Activated T-helper 1 cell treated with Interleukin-2 at 50 U/mL for 16 hours (primary cell): ENCODE measurements around the gene ADPGK.
"Not testable (repeated sequence)": the region's sequence is repeated elsewhere in the genome, so short reads cannot be mapped to it uniquely, and the experiment has no call there.

Experiments used
- DNase-seq: peaks from one replicate; pipeline ENCODE4 v3.0.0-alpha.2; 2020; ENCODE audit warnings: low read depth

The ADPGK gene

GRCh38 chr15:72783640-72784455 lies at the start of gene ADPGK:
TSS of gene ADPGK (minus strand) at chr15:72783758. CDS start at chr15:72783691, 67 bp downstream.
- DNase-seq: peak; percentile 95

- no peak for DNase-seq
Measured at GRCh38 chr15:72827226-72827625, 43.7 kb upstream of the ADPGK start.

DNA sequence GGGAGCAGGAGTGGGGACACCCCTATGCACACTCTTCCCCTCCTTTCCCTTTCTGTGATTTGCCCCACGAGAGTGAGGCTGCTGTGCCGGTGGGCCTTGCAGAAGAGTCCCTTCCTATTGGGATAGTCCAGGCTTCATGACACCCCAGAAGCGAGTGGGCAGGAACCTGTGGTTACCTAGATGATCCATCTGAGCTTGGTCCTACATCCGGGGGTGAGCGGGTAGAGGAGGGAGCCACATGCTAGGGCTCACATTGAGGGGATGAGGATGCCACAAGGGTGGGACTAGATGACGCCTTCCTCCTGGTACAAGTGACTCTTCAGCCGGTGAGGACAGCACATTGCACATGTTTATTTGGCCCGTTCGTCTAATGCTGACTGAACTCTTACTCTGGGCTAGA lies 43.1 kb upstream of the ADPGK start:
- no peak for DNase-seq

GRCh38 chr15:72825829-72826228 lies 42.3 kb upstream of the ADPGK start:
- DNase-seq: no peak

GRCh38 chr15:72824781-72825180 lies 41.2 kb upstream of the ADPGK start:
- DNase-seq: no peak

- no peak for DNase-seq
Measured at GRCh38 chr15:72824112-72824511, 40.6 kb upstream of the ADPGK start.

DNA sequence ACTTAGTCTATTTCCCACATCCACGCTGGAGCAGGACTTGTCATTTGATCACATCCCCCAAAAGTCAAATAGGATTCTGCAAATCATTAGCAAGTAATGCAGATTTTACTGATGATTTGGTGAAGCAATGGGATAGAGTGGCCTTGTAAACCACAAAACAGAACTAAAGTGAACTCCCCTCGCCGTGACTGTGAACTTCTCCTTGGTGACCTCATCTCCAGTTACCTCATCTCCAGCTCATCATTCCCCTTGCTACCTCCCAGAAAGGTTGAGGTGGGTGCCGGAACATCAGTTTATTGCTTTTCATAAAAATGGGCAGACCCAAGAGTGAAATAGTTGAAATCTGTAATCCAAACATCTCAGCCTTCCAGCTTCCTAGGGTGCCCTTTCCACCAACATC lies 36.7 kb upstream of the ADPGK start:
- DNase-seq: no peak

DNA sequence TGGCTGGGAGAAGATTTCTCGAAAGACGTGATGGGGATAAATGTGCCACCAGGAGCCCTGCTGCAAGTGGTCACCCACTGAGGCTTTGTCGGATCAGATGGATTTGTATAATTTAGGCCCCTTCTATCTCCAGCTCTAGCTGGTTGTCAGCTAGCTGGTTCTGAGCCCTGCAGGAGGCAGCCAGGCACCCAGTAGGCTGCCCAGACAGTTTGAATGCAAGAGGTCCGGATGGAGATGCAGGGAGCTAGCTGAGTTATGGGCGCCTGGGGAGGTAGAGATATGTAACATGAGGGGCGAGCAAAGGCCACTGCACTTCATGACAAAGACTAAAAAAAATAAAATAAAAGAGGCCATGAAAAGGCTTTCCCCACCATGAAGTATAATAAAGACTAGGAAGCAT lies 35.1 kb upstream of the ADPGK start:
- no peak for DNase-seq

GRCh38 chr15:72813345-72814004 lies 29.9 kb upstream of the ADPGK start:
- no peak for DNase-seq

DNA sequence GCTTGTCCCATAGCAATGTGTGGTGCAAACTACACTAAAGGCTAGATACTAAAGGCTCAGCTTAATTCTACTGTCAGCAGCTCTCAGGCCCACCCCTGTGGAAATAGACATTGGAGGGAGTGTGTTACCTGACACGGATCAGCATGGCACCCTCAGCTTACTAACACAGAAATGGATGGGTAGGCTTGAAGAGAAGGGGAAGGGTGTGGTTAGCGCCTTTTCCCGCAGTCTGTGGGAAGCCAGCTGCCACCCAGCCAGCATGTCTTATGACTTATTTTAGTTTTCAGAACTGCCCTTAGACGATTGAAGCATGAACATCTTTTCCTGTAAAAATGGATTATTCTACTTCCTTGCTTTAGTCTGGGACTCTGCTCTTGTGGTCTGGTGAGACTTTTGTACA lies 25.8 kb upstream of the ADPGK start:
- no peak for DNase-seq

DNA sequence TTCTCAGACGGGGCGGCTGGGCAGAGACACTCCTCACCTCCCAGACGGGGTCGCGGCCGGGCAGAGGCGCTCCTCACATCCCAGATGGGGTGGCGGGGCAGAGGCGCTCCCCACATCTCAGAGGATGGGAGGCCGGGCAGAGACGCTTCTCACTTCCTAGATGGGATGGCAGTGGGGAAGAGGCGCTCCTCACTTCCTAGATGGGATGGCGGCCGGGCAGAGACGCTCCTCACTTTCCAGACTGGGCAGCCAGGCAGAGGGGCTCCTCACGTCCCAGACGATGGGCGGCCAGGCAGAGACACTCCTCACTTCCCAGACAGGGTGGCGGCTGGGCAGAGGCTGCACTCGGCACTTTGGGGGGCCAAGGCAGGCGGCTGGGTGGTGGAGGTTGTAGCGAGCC lies 23.8 kb upstream of the ADPGK start:
- not testable (repeated sequence) for DNase-seq

- DNase-seq: no peak
Measured at GRCh38 chr15:72803006-72803405, 19.4 kb upstream of the ADPGK start.

- no peak for DNase-seq
Measured at GRCh38 chr15:72801590-72802325, 18.2 kb upstream of the ADPGK start.

GRCh38 chr15:72800833-72801481 lies 17.4 kb upstream of the ADPGK start:
- no peak for DNase-seq

DNA sequence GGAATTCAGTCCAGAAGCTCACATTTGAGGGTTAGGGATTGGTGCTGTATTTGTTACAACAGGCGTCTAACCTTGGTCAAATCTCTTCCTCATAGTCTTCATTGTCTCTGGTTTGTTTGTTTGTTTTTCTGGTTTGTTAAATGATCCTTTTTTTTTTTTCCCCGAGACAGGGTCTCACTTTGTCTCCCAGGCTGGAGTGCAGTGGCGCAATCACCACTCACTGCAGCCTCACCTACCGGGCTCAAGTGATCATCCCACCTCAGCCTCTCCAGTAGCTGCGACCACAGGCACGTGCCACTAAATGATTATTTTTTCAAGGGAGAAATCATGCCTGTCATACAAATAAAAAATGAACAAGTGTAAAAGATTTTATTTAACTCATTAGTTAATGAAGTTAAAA lies 14.3 kb upstream of the ADPGK start:
- no peak for DNase-seq

- no peak for DNase-seq
Measured at GRCh38 chr15:72797338-72797689, 13.8 kb upstream of the ADPGK start.

- DNase-seq: peak; percentile 35
Measured at GRCh38 chr15:72796515-72797337, 13.2 kb upstream of the ADPGK start.

GRCh38 chr15:72796210-72796514 lies 12.6 kb upstream of the ADPGK start:
- no peak for DNase-seq

- no peak for DNase-seq
Measured at GRCh38 chr15:72793766-72794660, 10.5 kb upstream of the ADPGK start.

DNA sequence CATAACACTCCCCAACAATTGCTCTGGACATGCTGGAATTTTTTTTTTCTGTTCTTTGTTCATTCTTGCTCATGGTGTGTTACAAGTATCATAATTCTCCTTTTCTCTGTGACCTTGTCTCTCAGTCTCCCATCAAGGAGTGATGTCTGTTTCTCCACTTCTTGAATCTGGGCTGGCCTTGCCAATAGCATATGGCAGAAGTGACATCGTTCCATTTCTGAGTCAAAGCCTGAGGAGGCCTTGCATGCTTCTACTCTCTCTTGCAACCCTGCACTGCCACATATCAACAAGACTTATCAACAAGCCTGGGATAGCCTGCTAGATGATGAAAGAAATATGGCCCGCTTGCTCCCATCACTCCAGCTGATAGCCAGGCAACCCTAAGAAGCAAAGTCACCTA lies 8.9 kb upstream of the ADPGK start:
- DNase-seq: no peak
